ENCODE measurements around the gene CDKN2B-AS1. TPM values are rescaled to one million over a fixed set of nuclear protein-coding genes. Genes with fewer than 3 reads are reported as not detected.

The CDKN2B-AS1 gene
- total and polyA plus RNA-seq, 2 experiments from 2014 or later, result 0.27 to 0.68 TPM

- no peaks in the 10 kb centered on the region for H3K79me2 ChIP-seq
- H3K4me1 ChIP-seq (ENCODE audit: insufficient read depth), result no peaks in the 10 kb centered on the region
- H4K20me1 ChIP-seq (ENCODE audit: insufficient read depth, poor library complexity, severe bottlenecking), result no peaks in the 10 kb centered on the region
- peak; percentile 45 for DNase-seq (ENCODE audit: low spot score)
- no peaks in the 10 kb centered on the region for H3K9me3 ChIP-seq (ENCODE audit: low read depth)
- H3K27ac ChIP-seq, result no peak overlapping the region
- H3K4me2 ChIP-seq, result no peak overlapping the region
- H2AFZ ChIP-seq, result no peak overlapping the region
- H3K36me3 ChIP-seq (replicated peaks; ENCODE audit: insufficient read depth, low read depth), result no peaks in the 10 kb centered on the region
- TF ChIP-seq CTCF (IDR thresholded peaks at IDR 0.05; ENCODE audit: poor library complexity) (no peak), EZH2 (IDR thresholded peaks at IDR 0.05; ENCODE audit: borderline replicate concordance) (no peak), EZH2phosphoT487 (IDR thresholded peaks at IDR 0.05; ENCODE audit: low read depth, severe bottlenecking, unreplicated experiment) (no peak)
- no peaks in the 10 kb centered on the region for H3K9me2 ChIP-seq (replicated peaks; ENCODE audit: insufficient read depth)
- no peak overlapping the region for H3K4me3 ChIP-seq
- 35% methylated on average over 6 of the region's 6 CpGs for WGBS (ENCODE audit: low lambda C conversion rate, missing lambda C conversion rate)
- no peaks in the 10 kb centered on the region for H3K27me3 ChIP-seq
Observed at GRCh38 chr9:22124263-22125011, 129.8 kb downstream of the CDKN2B-AS1 start.

GRCh38 chr9:22129133-22129532 is 134.5 kb downstream of the CDKN2B-AS1 start:
- H3K4me3 ChIP-seq, result no peak overlapping the region
- TF ChIP-seq EZH2 (IDR thresholded peaks at IDR 0.05; ENCODE audit: borderline replicate concordance) (no peak), CTCF (IDR thresholded peaks at IDR 0.05; ENCODE audit: poor library complexity) (no peak), EZH2phosphoT487 (IDR thresholded peaks at IDR 0.05; ENCODE audit: low read depth, severe bottlenecking, unreplicated experiment) (no peak)

GRCh38 chr9:22129633-22130032 is 135.0 kb downstream of the CDKN2B-AS1 start:
- H3K4me2 ChIP-seq, result no peak overlapping the region
- no peaks in the 10 kb centered on the region for H3K36me3 ChIP-seq (replicated peaks; ENCODE audit: insufficient read depth, low read depth)
- no peak overlapping the region for H2AFZ ChIP-seq
- no peaks in the 10 kb centered on the region for H3K9me2 ChIP-seq (replicated peaks; ENCODE audit: insufficient read depth)
- H3K27me3 ChIP-seq, result no peaks in the 10 kb centered on the region
- TF ChIP-seq EZH2phosphoT487 (IDR thresholded peaks at IDR 0.05; ENCODE audit: low read depth, severe bottlenecking, unreplicated experiment), result no peak
- TF ChIP-seq CTCF (IDR thresholded peaks at IDR 0.05; ENCODE audit: poor library complexity), result no peak
- no peak for TF ChIP-seq EZH2 (IDR thresholded peaks at IDR 0.05; ENCODE audit: borderline replicate concordance)
- WGBS (ENCODE audit: low lambda C conversion rate, missing lambda C conversion rate), result 69% methylated on average over 3 of the region's 3 CpGs
- no peaks in the 10 kb centered on the region for H3K79me2 ChIP-seq
- no peak overlapping the region for H3K27ac ChIP-seq
- DNase-seq (ENCODE audit: low spot score), result no peak
- H4K20me1 ChIP-seq (ENCODE audit: insufficient read depth, poor library complexity, severe bottlenecking), result no peaks in the 10 kb centered on the region
- H3K4me3 ChIP-seq, result no peak overlapping the region
- no peaks in the 10 kb centered on the region for H3K9me3 ChIP-seq (ENCODE audit: low read depth)
- no peaks in the 10 kb centered on the region for H3K4me1 ChIP-seq (ENCODE audit: insufficient read depth)

More at GRCh38 chr9:22129133-22129532, 134.5 kb downstream of the CDKN2B-AS1 start:
- Histone ChIP-seq H3K27ac (no peak overlapping the region), H2AFZ (no peak overlapping the region), H3K27me3 (no peaks in the 10 kb centered on the region), H3K4me2 (no peak overlapping the region), H3K9me3 (ENCODE audit: low read depth) (no peaks in the 10 kb centered on the region), H3K36me3 (replicated peaks; ENCODE audit: insufficient read depth, low read depth) (no peaks in the 10 kb centered on the region), H3K79me2 (no peaks in the 10 kb centered on the region), H4K20me1 (ENCODE audit: insufficient read depth, poor library complexity, severe bottlenecking) (no peaks in the 10 kb centered on the region), H3K9me2 (replicated peaks; ENCODE audit: insufficient read depth) (no peaks in the 10 kb centered on the region), H3K4me1 (ENCODE audit: insufficient read depth) (no peaks in the 10 kb centered on the region)
- whole genome bisulfite sequencing (ENCODE audit: low lambda C conversion rate, missing lambda C conversion rate), result 31% methylated on average over 1 of the region's 1 CpG
- DNase-seq (ENCODE audit: low spot score), result no peak
